GM23338 (cell line): ENCODE data around the gene LIF. TPM values are rescaled to one million over a fixed set of nuclear protein-coding genes. Genes with fewer than 3 reads are reported as not detected.

ENCODE experiments used
- CREB1 ChIP-seq: fragments of 250-450 bp; sonication (Bioruptor Pico); IDR thresholded peaks from 2 replicates; pipeline ENCODE4 v1.5.0; 2020; ENCODE audit warnings: low read depth, mild to moderate bottlenecking, moderate library complexity
- EZH2 ChIP-seq: fragments of 200-600 bp; sonication (generic); IDR thresholded peaks from one replicate; pipeline ENCODE4 v1.8.0; 2017; ENCODE audit warnings: antibody characterized with exemption, mild to moderate bottlenecking, low read depth; ENCODE audit not compliant: unreplicated experiment
- EZH2phosphoT487 ChIP-seq: fragments of 200-600 bp; sonication (generic); IDR thresholded peaks from one replicate; pipeline ENCODE4 v1.8.1; 2018; ENCODE audit warnings: antibody characterized with exemption; ENCODE audit not compliant: unreplicated experiment
- JUNB ChIP-seq: IDR thresholded peaks from one replicate; pipeline ENCODE4 v1.6.1; 2016; ENCODE audit warnings: antibody characterized with exemption; ENCODE audit not compliant: unreplicated experiment
- NANOG ChIP-seq: IDR thresholded peaks from 2 replicates; pipeline ENCODE4 v1.6.1; 2016; ENCODE audit warnings: antibody characterized with exemption, borderline replicate concordance
- POLR2AphosphoS5 ChIP-seq: IDR thresholded peaks from 2 replicates; pipeline ENCODE4 v1.6.1; 2016; ENCODE audit warnings: antibody characterized with exemption, low read depth
- REST ChIP-seq: IDR thresholded peaks from one replicate; pipeline ENCODE4 v1.6.1; 2018; ENCODE audit warnings: antibody characterized with exemption; ENCODE audit not compliant: unreplicated experiment
- ZNF114 ChIP-seq: fragments of 250-450 bp; sonication (Bioruptor Pico); IDR thresholded peaks from 2 replicates; pipeline ENCODE4 v1.5.0; 2020; ENCODE audit warnings: mild to moderate bottlenecking, moderate library complexity
- polyA plus RNA-seq: library from polyadenylated mRNA; unstranded; fragments of >200 nt; fragmentation: Nextera tagmentation; extraction: Ambion mirVana; gene quantifications from 2 replicates; pipeline ENCODE4 v1.2.1, GENCODE V29; 2016
- total RNA-seq: library from RNA; depleted of rRNA; stranded (reverse); fragments of >200 nt; shearing (Covaris generic); gene quantifications from 2 replicates; pipeline ENCODE4 v1.2.3, GENCODE V29; 2014
- TF ChIP-seq, protein P1 (sequence below): fragments of 250-450 bp; sonication (Bioruptor Pico); IDR thresholded peaks from 2 replicates; pipeline ENCODE4 v1.5.0; 2020; ENCODE audit warnings: mild to moderate bottlenecking, moderate library complexity
- TF ChIP-seq, protein P2 (sequence below), 2 experiments: fragments of 200-600 bp in 1 of 2; sonication (generic) in 1 of 2; conservative IDR thresholded peaks; 2 replicates each; pipeline versions ENCODE4 v1.5.1 to v1.6.1; 2016 to 2017; ENCODE audit warnings: antibody characterized with exemption in 2 of 2, low read depth in 2 of 2, mild to moderate bottlenecking in 2 of 2, moderate library complexity in 1 of 2

LIF gene
- total and polyA plus RNA-seq, 2 experiments from 2014 or later, result 1.8 to 3.6 TPM

GRCh38 chr22:30240541-30241417 is 5.8 kb downstream of the LIF start (continued):
- TF ChIP-seq, protein P1, sequence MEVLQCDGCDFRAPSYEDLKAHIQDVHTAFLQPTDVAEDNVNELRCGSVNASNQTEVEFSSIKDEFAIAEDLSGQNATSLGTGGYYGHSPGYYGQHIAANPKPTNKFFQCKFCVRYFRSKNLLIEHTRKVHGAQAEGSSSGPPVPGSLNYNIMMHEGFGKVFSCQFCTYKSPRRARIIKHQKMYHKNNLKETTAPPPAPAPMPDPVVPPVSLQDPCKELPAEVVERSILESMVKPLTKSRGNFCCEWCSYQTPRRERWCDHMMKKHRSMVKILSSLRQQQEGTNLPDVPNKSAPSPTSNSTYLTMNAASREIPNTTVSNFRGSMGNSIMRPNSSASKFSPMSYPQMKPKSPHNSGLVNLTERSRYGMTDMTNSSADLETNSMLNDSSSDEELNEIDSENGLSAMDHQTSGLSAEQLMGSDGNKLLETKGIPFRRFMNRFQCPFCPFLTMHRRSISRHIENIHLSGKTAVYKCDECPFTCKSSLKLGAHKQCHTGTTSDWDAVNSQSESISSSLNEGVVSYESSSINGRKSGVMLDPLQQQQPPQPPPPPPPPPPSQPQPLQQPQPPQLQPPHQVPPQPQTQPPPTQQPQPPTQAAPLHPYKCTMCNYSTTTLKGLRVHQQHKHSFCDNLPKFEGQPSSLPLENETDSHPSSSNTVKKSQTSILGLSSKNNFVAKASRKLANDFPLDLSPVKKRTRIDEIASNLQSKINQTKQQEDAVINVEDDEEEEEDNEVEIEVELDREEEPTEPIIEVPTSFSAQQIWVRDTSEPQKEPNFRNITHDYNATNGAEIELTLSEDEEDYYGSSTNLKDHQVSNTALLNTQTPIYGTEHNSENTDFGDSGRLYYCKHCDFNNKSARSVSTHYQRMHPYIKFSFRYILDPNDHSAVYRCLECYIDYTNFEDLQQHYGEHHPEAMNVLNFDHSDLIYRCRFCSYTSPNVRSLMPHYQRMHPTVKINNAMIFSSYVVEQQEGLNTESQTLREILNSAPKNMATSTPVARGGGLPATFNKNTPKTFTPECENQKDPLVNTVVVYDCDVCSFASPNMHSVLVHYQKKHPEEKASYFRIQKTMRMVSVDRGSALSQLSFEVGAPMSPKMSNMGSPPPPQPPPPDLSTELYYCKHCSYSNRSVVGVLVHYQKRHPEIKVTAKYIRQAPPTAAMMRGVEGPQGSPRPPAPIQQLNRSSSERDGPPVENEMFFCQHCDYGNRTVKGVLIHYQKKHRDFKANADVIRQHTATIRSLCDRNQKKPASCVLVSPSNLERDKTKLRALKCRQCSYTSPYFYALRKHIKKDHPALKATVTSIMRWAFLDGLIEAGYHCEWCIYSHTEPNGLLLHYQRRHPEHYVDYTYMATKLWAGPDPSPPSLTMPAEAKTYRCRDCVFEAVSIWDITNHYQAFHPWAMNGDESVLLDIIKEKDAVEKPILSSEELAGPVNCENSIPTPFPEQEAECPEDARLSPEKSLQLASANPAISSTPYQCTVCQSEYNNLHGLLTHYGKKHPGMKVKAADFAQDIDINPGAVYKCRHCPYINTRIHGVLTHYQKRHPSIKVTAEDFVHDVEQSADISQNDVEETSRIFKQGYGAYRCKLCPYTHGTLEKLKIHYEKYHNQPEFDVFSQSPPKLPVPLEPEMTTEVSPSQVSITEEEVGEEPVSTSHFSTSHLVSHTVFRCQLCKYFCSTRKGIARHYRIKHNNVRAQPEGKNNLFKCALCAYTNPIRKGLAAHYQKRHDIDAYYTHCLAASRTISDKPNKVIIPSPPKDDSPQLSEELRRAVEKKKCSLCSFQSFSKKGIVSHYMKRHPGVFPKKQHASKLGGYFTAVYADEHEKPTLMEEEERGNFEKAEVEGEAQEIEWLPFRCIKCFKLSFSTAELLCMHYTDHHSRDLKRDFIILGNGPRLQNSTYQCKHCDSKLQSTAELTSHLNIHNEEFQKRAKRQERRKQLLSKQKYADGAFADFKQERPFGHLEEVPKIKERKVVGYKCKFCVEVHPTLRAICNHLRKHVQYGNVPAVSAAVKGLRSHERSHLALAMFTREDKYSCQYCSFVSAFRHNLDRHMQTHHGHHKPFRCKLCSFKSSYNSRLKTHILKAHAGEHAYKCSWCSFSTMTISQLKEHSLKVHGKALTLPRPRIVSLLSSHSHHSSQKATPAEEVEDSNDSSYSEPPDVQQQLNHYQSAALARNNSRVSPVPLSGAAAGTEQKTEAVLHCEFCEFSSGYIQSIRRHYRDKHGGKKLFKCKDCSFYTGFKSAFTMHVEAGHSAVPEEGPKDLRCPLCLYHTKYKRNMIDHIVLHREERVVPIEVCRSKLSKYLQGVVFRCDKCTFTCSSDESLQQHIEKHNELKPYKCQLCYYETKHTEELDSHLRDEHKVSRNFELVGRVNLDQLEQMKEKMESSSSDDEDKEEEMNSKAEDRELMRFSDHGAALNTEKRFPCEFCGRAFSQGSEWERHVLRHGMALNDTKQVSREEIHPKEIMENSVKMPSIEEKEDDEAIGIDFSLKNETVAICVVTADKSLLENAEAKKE (CRISPR knock-in tag), result no peak
- TF ChIP-seq ZNF114 (CRISPR knock-in tag) (no peak), JUNB (no peak), EZH2 (no peak), CREB1 (CRISPR knock-in tag) (no peak), NANOG (no peak), EZH2phosphoT487 (no peak), POLR2AphosphoS5 (no peak), REST (no peak)
- TF ChIP-seq, protein P2, sequence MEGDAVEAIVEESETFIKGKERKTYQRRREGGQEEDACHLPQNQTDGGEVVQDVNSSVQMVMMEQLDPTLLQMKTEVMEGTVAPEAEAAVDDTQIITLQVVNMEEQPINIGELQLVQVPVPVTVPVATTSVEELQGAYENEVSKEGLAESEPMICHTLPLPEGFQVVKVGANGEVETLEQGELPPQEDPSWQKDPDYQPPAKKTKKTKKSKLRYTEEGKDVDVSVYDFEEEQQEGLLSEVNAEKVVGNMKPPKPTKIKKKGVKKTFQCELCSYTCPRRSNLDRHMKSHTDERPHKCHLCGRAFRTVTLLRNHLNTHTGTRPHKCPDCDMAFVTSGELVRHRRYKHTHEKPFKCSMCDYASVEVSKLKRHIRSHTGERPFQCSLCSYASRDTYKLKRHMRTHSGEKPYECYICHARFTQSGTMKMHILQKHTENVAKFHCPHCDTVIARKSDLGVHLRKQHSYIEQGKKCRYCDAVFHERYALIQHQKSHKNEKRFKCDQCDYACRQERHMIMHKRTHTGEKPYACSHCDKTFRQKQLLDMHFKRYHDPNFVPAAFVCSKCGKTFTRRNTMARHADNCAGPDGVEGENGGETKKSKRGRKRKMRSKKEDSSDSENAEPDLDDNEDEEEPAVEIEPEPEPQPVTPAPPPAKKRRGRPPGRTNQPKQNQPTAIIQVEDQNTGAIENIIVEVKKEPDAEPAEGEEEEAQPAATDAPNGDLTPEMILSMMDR (conservative IDR thresholded peaks at IDR 0.05; ENCODE audit: low read depth in 2 of 2), result no peak
